GM12878 (cell line): Measurements from ENCODE around the gene TMEM17.

ENCODE experiments used
- CREM ChIP-seq: IDR thresholded peaks from 2 replicates; pipeline ENCODE4 v1.6.1; 2014; ENCODE audit warnings: antibody characterized with exemption, low read depth
- EGR1 ChIP-seq, 2 experiments: IDR thresholded peaks; 1 replicate in 1 of 2; 2 replicates in 1 of 2; pipeline ENCODE4 v1.6.1; 2011 to 2012; ENCODE audit warnings: low read depth in 2 of 2, low read length in 2 of 2, borderline replicate concordance in 1 of 2, mild to moderate bottlenecking in 1 of 2, moderate library complexity in 1 of 2
- PKNOX1 ChIP-seq: fragments of 450-650 bp; IDR thresholded peaks from 2 replicates; pipeline ENCODE4 v1.6.1; 2016; ENCODE audit warnings: mild to moderate bottlenecking
- SP1 ChIP-seq: IDR thresholded peaks from one replicate; pipeline ENCODE4 v1.6.1; 2011; ENCODE audit warnings: low read depth, low read length

- TF ChIP-seq EGR1 (IDR thresholded peaks at IDR 0.05; ENCODE audit: borderline replicate concordance in 1 of 2, low read depth in 2 of 2, low read length in 2 of 2) (no peak), SP1 (no peak), CREM (no peak), PKNOX1 (no peak)
Measured at GRCh38 chr2:62462211-62462610, 43.8 kb downstream of the TMEM17 start.
